Tibial artery (tissue), 4 donors: ENCODE measurements around the gene AKAP6.
A peak's percentile ranks its signal among the peaks of the same experiment; 100 is the strongest.

Experiments
- DNase-seq, 2 donors: peaks; one replicate each; pipeline ENCODE4 v3.0.0-alpha.2; 2019
- H3K27ac ChIP-seq, 2 donors: fragments of 200-600 bp; sonication (generic) in 1 of 2; 1 replicate in 1 of 2; 2 replicates in 1 of 2; pipeline ENCODE4 v1.5.1; 2018 to 2019; ENCODE audit warnings: mild to moderate bottlenecking in 1 of 2
- H3K27me3 ChIP-seq, 2 donors: fragments of 200-600 bp; sonication (generic) in 1 of 2; one replicate each; pipeline versions ENCODE4 v1.5.1 to v1.6.0; 2016 to 2019
- H3K36me3 ChIP-seq, 3 donors: fragments of 200-600 bp; sonication (generic) in 2 of 3; one replicate each; pipeline ENCODE4 v1.5.1; 2016 to 2019; ENCODE audit warnings: mild to moderate bottlenecking in 2 of 3
- H3K4me1 ChIP-seq, 4 donors: fragments of 200-600 bp; sonication (generic) in 2 of 4; 1 replicate in 3 of 4; 2 replicates in 1 of 4; pipeline ENCODE4 v1.5.1; 2016 to 2019
- H3K4me3 ChIP-seq, 2 donors: fragments of 200-600 bp; sonication (generic) in 1 of 2; 1 replicate in 1 of 2; 2 replicates in 1 of 2; pipeline ENCODE4 v1.5.1; 2018 to 2019; ENCODE audit warnings: mild to moderate bottlenecking in 2 of 2
- H3K9me3 ChIP-seq, 3 donors: fragments of 200-600 bp; sonication (generic) in 1 of 3; one replicate each; pipeline ENCODE4 v1.5.1; 2016 to 2019
- CTCF ChIP-seq, 2 experiments: fragments of 200-600 bp in 1 of 2; fragments of 450-650 bp in 1 of 2; IDR thresholded peaks; one replicate each; pipeline ENCODE4 v1.5.1; 2017 to 2019; ENCODE audit warnings: antibody characterized with exemption in 2 of 2, mild to moderate bottlenecking in 1 of 2, moderate library complexity in 1 of 2
- intact Hi-C: fragments of 100-400 bp; cut with DNase I; formaldehyde crosslinking; loops from one replicate; pipeline ENCODE4 v1.15.0; 2023; ENCODE audit warnings: low total_unique reads

AKAP6 gene

GRCh38 chr14:32393119-32393518 lies 64.0 kb downstream of the AKAP6 start:
- no peak overlapping the region for H3K27ac ChIP-seq
- no peak for DNase-seq
- no peak overlapping the region for H3K4me3 ChIP-seq
- H3K36me3 ChIP-seq = no peaks in the 10 kb centered on the region
- TF ChIP-seq CTCF (IDR thresholded peaks at IDR 0.05) = no peak
- intact Hi-C loops = no loop called here
- H3K9me3 ChIP-seq = no peaks in the 10 kb centered on the region
- H3K27me3 ChIP-seq = no peaks in the 10 kb centered on the region
- peaks cover 0 to 5% (median 2%) of the 10 kb centered on the region in 4 donors for H3K4me1 ChIP-seq

GRCh38 chr14:32394038-32394437 lies 64.9 kb downstream of the AKAP6 start:
- H3K4me3 ChIP-seq = no peak overlapping the region
- no peak overlapping the region for H3K27ac ChIP-seq
- no peaks in the 10 kb centered on the region for H3K36me3 ChIP-seq
- TF ChIP-seq CTCF (IDR thresholded peaks at IDR 0.05) = no peak
- H3K27me3 ChIP-seq = no peaks in the 10 kb centered on the region
- DNase-seq = no peak
- H3K9me3 ChIP-seq = no peaks in the 10 kb centered on the region
- H3K4me1 ChIP-seq = peaks cover 0 to 7% (median 4%) of the 10 kb centered on the region in 4 donors
- intact Hi-C loops = no loop called here

GRCh38 chr14:32396885-32397284 lies 67.8 kb downstream of the AKAP6 start:
- no peak for TF ChIP-seq CTCF (IDR thresholded peaks at IDR 0.05)
- Histone ChIP-seq H3K4me1 (peaks cover 0 to 7% (median 4%) of the 10 kb centered on the region in 4 donors), H3K27ac (no peak overlapping the region), H3K27me3 (no peaks in the 10 kb centered on the region), H3K9me3 (no peaks in the 10 kb centered on the region), H3K4me3 (no peak overlapping the region), H3K36me3 (no peaks in the 10 kb centered on the region)
- DNase-seq = no peak
- intact Hi-C loops = no loop called here

- Histone ChIP-seq H3K36me3 (no peaks in the 10 kb centered on the region), H3K9me3 (no peaks in the 10 kb centered on the region), H3K4me1 (peaks cover 0 to 7% (median 4%) of the 10 kb centered on the region in 4 donors), H3K27ac (no peak overlapping the region), H3K27me3 (no peaks in the 10 kb centered on the region), H3K4me3 (no peak overlapping the region)
- no peak for TF ChIP-seq CTCF (IDR thresholded peaks at IDR 0.05)
- intact Hi-C loops = no loop called here
- DNase-seq = peak in 1 of 2 donors; percentile 21
Measured at GRCh38 chr14:32397861-32398640, 69.0 kb downstream of the AKAP6 start.

GRCh38 chr14:32399920-32400319 lies 70.8 kb downstream of the AKAP6 start:
- DNase-seq = no peak
- peaks cover 0 to 7% (median 4%) of the 10 kb centered on the region in 4 donors for H3K4me1 ChIP-seq
- H3K27me3 ChIP-seq = no peaks in the 10 kb centered on the region
- intact Hi-C loops = no loop called here
- H3K9me3 ChIP-seq = no peaks in the 10 kb centered on the region
- no peak overlapping the region for H3K4me3 ChIP-seq
- H3K27ac ChIP-seq = no peak overlapping the region
- H3K36me3 ChIP-seq = no peaks in the 10 kb centered on the region
- TF ChIP-seq CTCF (IDR thresholded peaks at IDR 0.05) = no peak
